Measurements from ENCODE around the gene COL15A1. TPM values are rescaled to one million over a fixed set of nuclear protein-coding genes. Genes with fewer than 3 reads are reported as not detected.

COL15A1 gene
- total RNA-seq, 4 donors from 2014 or later: 4.6 to 51.9 (median 10.7) TPM

DNA sequence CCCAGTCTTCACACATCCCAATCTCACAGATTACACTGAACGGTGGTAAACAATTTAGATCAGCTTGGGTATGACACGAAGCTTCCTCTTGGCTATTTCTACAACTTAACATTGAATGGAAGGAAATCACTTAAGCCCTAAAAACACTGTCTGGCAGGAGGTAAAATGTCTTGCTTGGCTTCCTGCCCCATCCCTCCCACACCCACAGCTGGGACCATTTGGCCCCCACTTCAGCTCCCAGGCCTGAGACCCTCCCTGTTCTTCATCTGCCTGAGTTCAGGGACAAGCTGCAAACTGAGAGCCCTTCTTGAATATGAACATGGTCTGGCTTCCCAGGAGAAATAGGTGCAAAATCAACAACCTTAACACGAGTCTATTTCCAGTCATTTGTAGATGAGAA lies 3.4 kb upstream of the COL15A1 start:
- DNase-seq: no peak
- Histone ChIP-seq H3K27ac (no peak overlapping the region), H3K27me3 (peaks cover 23% of the 10 kb centered on the region), H3K36me3 (no peaks in the 10 kb centered on the region), H3K9me3 (no peaks in the 10 kb centered on the region), H3K4me1 (peaks cover 0 to 4% (median 0%) of the 10 kb centered on the region in 4 donors), H3K4me3 (no peak overlapping the region)
- in situ Hi-C loops (cut with MboI; ENCODE audit: low pct_ligation_motif_present in 1 of 4, low pct_unique_long_range_greater_than_20kb in 1 of 4, low sequenced_read_pairs in 3 of 4) (no loop called here), intact Hi-C loops (cut with DNase I; ENCODE audit: low total_unique reads) (no loop called here)
- 32 to 43% methylated on average over 3 of the region's 3 CpGs for WGBS, 2 donors (ENCODE audit: low coverage in 1 of 2)
- no peak for TF ChIP-seq EP300 (IDR thresholded peaks at IDR 0.05; ENCODE audit: low read depth)
- TF ChIP-seq, protein P1, sequence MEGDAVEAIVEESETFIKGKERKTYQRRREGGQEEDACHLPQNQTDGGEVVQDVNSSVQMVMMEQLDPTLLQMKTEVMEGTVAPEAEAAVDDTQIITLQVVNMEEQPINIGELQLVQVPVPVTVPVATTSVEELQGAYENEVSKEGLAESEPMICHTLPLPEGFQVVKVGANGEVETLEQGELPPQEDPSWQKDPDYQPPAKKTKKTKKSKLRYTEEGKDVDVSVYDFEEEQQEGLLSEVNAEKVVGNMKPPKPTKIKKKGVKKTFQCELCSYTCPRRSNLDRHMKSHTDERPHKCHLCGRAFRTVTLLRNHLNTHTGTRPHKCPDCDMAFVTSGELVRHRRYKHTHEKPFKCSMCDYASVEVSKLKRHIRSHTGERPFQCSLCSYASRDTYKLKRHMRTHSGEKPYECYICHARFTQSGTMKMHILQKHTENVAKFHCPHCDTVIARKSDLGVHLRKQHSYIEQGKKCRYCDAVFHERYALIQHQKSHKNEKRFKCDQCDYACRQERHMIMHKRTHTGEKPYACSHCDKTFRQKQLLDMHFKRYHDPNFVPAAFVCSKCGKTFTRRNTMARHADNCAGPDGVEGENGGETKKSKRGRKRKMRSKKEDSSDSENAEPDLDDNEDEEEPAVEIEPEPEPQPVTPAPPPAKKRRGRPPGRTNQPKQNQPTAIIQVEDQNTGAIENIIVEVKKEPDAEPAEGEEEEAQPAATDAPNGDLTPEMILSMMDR (IDR thresholded peaks at IDR 0.05): no peak
- TF ChIP-seq POLR2A (IDR thresholded peaks at IDR 0.05): no peak
- no peak for TF ChIP-seq POLR2AphosphoS5 (IDR thresholded peaks at IDR 0.05)

DNA sequence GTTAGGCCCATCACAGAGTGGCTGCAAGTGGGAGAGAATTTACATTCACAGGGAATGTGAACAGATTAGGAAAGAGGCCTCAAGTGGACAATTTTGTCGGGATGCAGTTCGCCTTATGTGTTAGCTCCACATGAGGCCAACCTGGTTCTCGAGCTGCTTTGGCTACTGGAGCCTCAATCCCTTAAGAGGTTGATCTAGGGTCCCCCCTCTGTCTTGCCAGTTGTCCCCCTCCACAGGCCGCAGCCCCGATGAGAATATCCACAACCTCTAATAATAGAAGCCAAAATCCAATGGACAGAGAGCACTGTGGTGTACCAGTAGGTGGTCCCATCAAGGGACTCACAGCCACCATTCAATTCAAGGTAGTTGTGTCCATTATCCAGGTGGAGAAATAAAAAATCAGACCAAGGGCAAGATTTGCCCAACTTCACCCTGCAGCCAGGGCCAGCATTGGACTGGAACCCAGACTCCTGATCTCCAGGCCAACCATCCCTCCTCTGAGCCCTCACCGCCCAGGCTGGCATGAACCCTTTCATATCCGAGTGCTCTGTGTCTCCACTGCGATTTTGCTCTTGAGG lies 1.7 kb upstream of the COL15A1 start:
- in situ Hi-C loops (cut with MboI; ENCODE audit: low pct_ligation_motif_present in 1 of 4, low pct_unique_long_range_greater_than_20kb in 1 of 4, low sequenced_read_pairs in 3 of 4) (no loop called here), intact Hi-C loops (cut with DNase I; ENCODE audit: low total_unique reads) (no loop called here)
- DNase-seq: no peak
- Histone ChIP-seq H3K4me1 (peaks cover 0 to 7% (median 0%) of the 10 kb centered on the region in 4 donors), H3K9me3 (no peaks in the 10 kb centered on the region), H3K27ac (peak overlapping the region in 1 of 4 donors; percentile 84), H3K27me3 (peaks cover 31% of the 10 kb centered on the region), H3K4me3 (no peak overlapping the region), H3K36me3 (no peaks in the 10 kb centered on the region)
- TF ChIP-seq POLR2A (IDR thresholded peaks at IDR 0.05) (no peak), POLR2AphosphoS5 (IDR thresholded peaks at IDR 0.05) (no peak), EP300 (IDR thresholded peaks at IDR 0.05; ENCODE audit: low read depth) (no peak)
- TF ChIP-seq, protein P1 (IDR thresholded peaks at IDR 0.05): no peak
- 75 to 85% methylated on average over 3 to 8 of the region's 8 CpGs for WGBS, 2 donors (ENCODE audit: low coverage in 1 of 2)

DNA sequence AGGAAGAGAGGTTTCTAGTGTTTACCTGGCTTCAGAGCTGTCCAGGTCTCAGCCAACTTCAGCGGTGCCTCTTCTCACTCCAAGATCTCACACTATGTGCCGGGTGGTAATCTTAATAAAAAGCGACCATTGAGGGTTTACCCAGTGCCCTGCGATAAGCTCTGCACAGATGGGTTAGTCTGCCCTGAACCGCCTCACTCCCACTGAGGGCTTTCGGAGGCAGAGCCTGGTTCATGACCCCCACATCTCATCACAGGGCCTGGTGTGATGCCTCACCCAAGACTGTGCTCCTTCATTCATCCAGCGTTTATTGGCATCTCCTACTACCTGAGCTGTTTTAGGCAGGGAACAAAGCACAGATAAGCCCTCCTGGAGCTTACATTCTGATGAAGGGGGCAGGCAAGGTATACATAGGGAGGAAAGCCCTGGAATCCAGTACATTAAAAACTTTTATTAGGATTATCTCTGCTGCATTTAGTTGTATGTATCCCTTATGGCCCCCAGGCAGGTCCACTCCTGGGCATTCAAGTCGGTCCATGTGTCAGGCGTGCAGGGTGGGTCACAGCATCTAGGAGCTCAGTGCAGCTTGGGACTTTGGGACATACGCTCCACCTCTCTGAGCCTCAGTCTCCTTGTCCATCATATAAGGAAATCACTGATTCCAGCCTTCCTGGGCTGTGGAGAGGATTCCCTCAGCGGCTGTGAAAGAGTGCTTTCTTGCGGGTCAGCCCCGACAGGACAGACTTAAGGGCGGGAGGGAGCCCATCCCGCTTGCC lies 613 bp upstream of the COL15A1 start:
- no peak for DNase-seq
- H3K27ac ChIP-seq: peak overlapping the region; percentile 39 to 85 (median 84)
- peak overlapping the region; percentile 23 to 47 (median 42) for H3K4me3 ChIP-seq
- TF ChIP-seq POLR2A (IDR thresholded peaks at IDR 0.05) (no peak), EP300 (IDR thresholded peaks at IDR 0.05; ENCODE audit: low read depth) (no peak), POLR2AphosphoS5 (IDR thresholded peaks at IDR 0.05) (no peak)
- TF ChIP-seq, protein P1 (IDR thresholded peaks at IDR 0.05): no peak
- H3K9me3 ChIP-seq: no peaks in the 10 kb centered on the region
- H3K36me3 ChIP-seq: no peaks in the 10 kb centered on the region
- in situ Hi-C loops (cut with MboI; ENCODE audit: low pct_ligation_motif_present in 1 of 4, low pct_unique_long_range_greater_than_20kb in 1 of 4, low sequenced_read_pairs in 3 of 4) (no loop called here), intact Hi-C loops (cut with DNase I; ENCODE audit: low total_unique reads) (no loop called here)
- peaks cover 31% of the 10 kb centered on the region for H3K27me3 ChIP-seq
- H3K4me1 ChIP-seq: peaks cover 0 to 7% (median 0%) of the 10 kb centered on the region in 4 donors
- 20 to 52% methylated on average over 6 to 15 of the region's 15 CpGs for WGBS, 2 donors (ENCODE audit: low coverage in 1 of 2)

DNA sequence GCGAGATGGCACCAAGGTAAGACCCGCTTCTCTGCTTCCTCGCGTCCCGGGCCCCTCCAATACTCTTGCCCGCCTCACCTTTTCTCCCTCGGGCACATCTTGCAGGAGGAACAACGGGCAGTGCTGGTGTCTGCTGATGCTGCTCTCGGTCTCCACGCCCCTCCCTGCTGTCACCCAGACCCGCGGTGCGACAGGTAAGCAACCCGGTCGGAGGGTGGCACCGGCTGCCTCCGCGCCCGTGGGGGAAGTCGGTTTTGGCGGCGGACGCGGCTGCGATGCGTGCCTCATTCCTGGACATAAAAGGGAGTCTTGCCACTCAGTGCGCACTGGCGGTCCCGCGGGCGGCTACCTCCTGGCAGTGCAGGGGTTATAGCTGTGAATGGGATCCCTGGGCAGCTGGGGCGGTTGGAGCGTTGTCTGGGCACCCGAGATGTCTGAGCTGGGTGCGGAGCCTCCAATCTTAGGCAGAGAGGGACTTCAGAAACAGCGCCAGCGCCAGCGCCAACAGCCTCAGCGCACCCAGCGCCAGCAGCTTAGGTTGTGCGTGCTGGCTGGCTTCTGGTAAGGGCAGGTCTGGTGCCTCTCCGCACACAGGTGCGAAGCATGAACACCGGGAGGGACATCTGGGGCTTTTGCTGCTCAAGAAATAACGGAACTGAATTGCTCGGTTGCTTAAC lies 488 bp downstream of the COL15A1 start:
- 12 to 18% methylated on average over 7 to 36 of the region's 46 CpGs for WGBS, 2 donors (ENCODE audit: low coverage in 1 of 2)
- Histone ChIP-seq H3K27ac (peak overlapping the region; percentile 39 to 85 (median 84)), H3K27me3 (peaks cover 31% of the 10 kb centered on the region), H3K9me3 (no peaks in the 10 kb centered on the region), H3K36me3 (no peaks in the 10 kb centered on the region), H3K4me3 (peak overlapping the region; percentile 23 to 47 (median 42)), H3K4me1 (peaks cover 0 to 7% (median 0%) of the 10 kb centered on the region in 4 donors)
- intact Hi-C loops (cut with DNase I; ENCODE audit: low total_unique reads) (no loop called here), in situ Hi-C loops (cut with MboI; ENCODE audit: low pct_ligation_motif_present in 1 of 4, low pct_unique_long_range_greater_than_20kb in 1 of 4, low sequenced_read_pairs in 3 of 4) (no loop called here)
- DNase-seq: no peak
- TF ChIP-seq POLR2A (IDR thresholded peaks at IDR 0.05): peak; percentile 8
- no peak for TF ChIP-seq EP300 (IDR thresholded peaks at IDR 0.05; ENCODE audit: low read depth)

All from transverse colon (tissue), 4 donors.